ENCODE data around the gene ATF7. TPM values are rescaled to one million over a fixed set of nuclear protein-coding genes. Genes with fewer than 3 reads are reported as not detected.
A peak's percentile ranks its signal among the peaks of the same experiment; 100 is the strongest.

ATF7 gene
- polyA plus RNA-seq, 2 of the 4 experiments (the other 2 are of a cell fraction) = 22.9 to 38.9 TPM

- no peak overlapping the region for H3K4me3 ChIP-seq
- peaks cover 13% of the 10 kb centered on the region; the same call in 2 of the 3 replicates for H3K4me1 ChIP-seq
- no peaks in the 10 kb centered on the region for H3K9me3 ChIP-seq
- FAIRE-seq (no peak), ATAC-seq (peak; percentile 2 to 3; a peak in 4 of 6 replicates), DNase-seq (ENCODE audit: low read depth in 1 of 2, low spot score in 1 of 2) (no peak)
- 96% methylated on average over 10 of the region's 10 CpGs for WGBS (ENCODE audit: missing lambda C conversion rate)
- TF ChIP-seq RARB (CRISPR knock-in tag; IDR thresholded peaks at IDR 0.05) = no peak
- 0 out of 2 replicates have a peak, but pooled peaks have one; percentile 9 for TF ChIP-seq POLR2AphosphoS2 (conservative IDR thresholded peaks at IDR 0.05; ENCODE audit: low read length)
- no peak for TF ChIP-seq BCL3 (IDR thresholded peaks at IDR 0.05)
- no peak for TF ChIP-seq CHD4 (IDR thresholded peaks at IDR 0.05; ENCODE audit: borderline replicate concordance)
- no peak for TF ChIP-seq GATA3 (IDR thresholded peaks at IDR 0.05; ENCODE audit: borderline replicate concordance)
- no peak overlapping the region for H3K4me2 ChIP-seq
- H3K27ac ChIP-seq = no peak overlapping the region
- POLR2A ChIA-PET = interaction anchor here (6.9 kb wide), 1 partner anchor 14 kb away, joined by 34 read pairs; the partner anchor contains the start of genes MAP3K12 and TARBP2
- CTCF ChIA-PET = interaction anchor here (1.0 to 2.5 kb wide), 5 partner anchors 12 to 134 kb away, joined by 3 to 7 read pairs (median 5); partner anchors contain the start of gene MAP3K12
These were observed 140.0 kb downstream of the ATF7 start for GRCh38 chr12:53485955-53486735.

- no peak overlapping the region for H3K4me3 ChIP-seq
- no peak overlapping the region for H3K4me2 ChIP-seq
- TF ChIP-seq TP53 (CRISPR knock-in tag; IDR thresholded peaks at IDR 0.05) (0 out of 2 replicates have a peak, but pooled peaks have one; percentile 55), ZNF302 (CRISPR knock-in tag; IDR thresholded peaks at IDR 0.05) (no peak), POLR2AphosphoS2 (conservative IDR thresholded peaks at IDR 0.05; ENCODE audit: low read length) (peak; percentile 94)
- 93% methylated on average over 10 of the region's 10 CpGs for WGBS (ENCODE audit: missing lambda C conversion rate)
- H3K4me1 ChIP-seq = peaks cover 25% of the 10 kb centered on the region
- ATAC-seq (peak in 1 of 2 experiments; percentile 1; a peak in 2 of 6 replicates), DNase-seq (ENCODE audit: low read depth in 1 of 2, low spot score in 1 of 2) (no peak), FAIRE-seq (no peak)
- no peaks in the 10 kb centered on the region for H3K9me3 ChIP-seq
- no peak overlapping the region for H3K27ac ChIP-seq
- ChIA-PET POLR2A (interaction anchor here (3.3 to 6.9 kb wide), 2 partner anchors 8 to 15 kb away, joined by 21 to 34 read pairs; partner anchors contain the start of genes MAP3K12 and TARBP2), CTCF (interaction anchor here (1.1 to 2.5 kb wide), 2 partner anchors 9 to 132 kb away, joined by 5 to 7 read pairs; no protein-coding TSS in a partner anchor)
These were observed 141.3 kb downstream of the ATF7 start for GRCh38 chr12:53484686-53485575.

GRCh38 chr12:53483979-53484377 lies 142.2 kb downstream of the ATF7 start:
- WGBS (ENCODE audit: missing lambda C conversion rate) = 92% methylated on average over 4 of the region's 4 CpGs
- ATAC-seq = peak; percentile 4 to 6; a peak in 3 of 6 replicates
- H3K9me3 ChIP-seq = no peaks in the 10 kb centered on the region
- ChIA-PET POLR2A (interaction anchor here (1.3 to 6.9 kb wide), 4 partner anchors 9 to 139 kb away, joined by 3 to 34 read pairs (median 17); partner anchors contain the start of genes MAP3K12 and TARBP2), CTCF (interaction anchor here (1.1 to 3.4 kb wide), 5 partner anchors 10 to 157 kb away, joined by 4 to 24 read pairs (median 11); partner anchors contain the start of gene NPFF)
- H3K4me1 ChIP-seq = peaks cover 24% of the 10 kb centered on the region
- no peak overlapping the region for H3K4me3 ChIP-seq
- TF ChIP-seq FOSB (CRISPR knock-in tag; IDR thresholded peaks at IDR 0.05) (peak; percentile 18; the same call in 1 of the 2 replicates), CEBPB (IDR thresholded peaks at IDR 0.05) (no peak)
- no peak overlapping the region for H3K4me2 ChIP-seq
- FAIRE-seq = no peak
- H3K27ac ChIP-seq = no peak overlapping the region
- DNase-seq (ENCODE audit: low read depth in 1 of 2, low spot score in 1 of 2) = no peak

GRCh38 chr12:53483225-53483978 lies 142.8 kb downstream of the ATF7 start:
- DNase-seq (ENCODE audit: low read depth in 1 of 2, low spot score in 1 of 2) (no peak), FAIRE-seq (no peak), ATAC-seq (peak; percentile 0 to 2; a peak in 3 of 6 replicates)
- CTCF ChIA-PET = interaction anchor here (1.1 to 3.4 kb wide), 5 partner anchors 11 to 157 kb away, joined by 4 to 24 read pairs (median 11); partner anchors contain the start of gene NPFF
- Histone ChIP-seq H3K4me2 (no peak overlapping the region), H3K4me1 (peaks cover 24% of the 10 kb centered on the region), H3K27ac (no peak overlapping the region), H3K9me3 (no peaks in the 10 kb centered on the region), H3K4me3 (no peak overlapping the region)
- WGBS (ENCODE audit: missing lambda C conversion rate) = 77% methylated on average over 9 of the region's 9 CpGs
- POLR2A ChIA-PET = interaction anchor here (1.1 to 6.9 kb wide), 7 partner anchors 8 to 159 kb away, joined by 3 to 34 read pairs (median 5); partner anchors contain the start of genes MAP3K12 and TARBP2
- no peak for TF ChIP-seq EHMT2 (IDR thresholded peaks at IDR 0.05; ENCODE audit: low read depth)
- no peak for TF ChIP-seq HOXA7 (CRISPR knock-in tag; IDR thresholded peaks at IDR 0.05)
- TF ChIP-seq HOXB5 (CRISPR knock-in tag; IDR thresholded peaks at IDR 0.05) = peak; percentile 41; the same call in 1 of the 2 replicates
- no peak for TF ChIP-seq KDM5A (IDR thresholded peaks at IDR 0.05)
- peak; percentile 94 for TF ChIP-seq POLR2AphosphoS2 (conservative IDR thresholded peaks at IDR 0.05; ENCODE audit: low read length)
- TF ChIP-seq MAZ (IDR thresholded peaks at IDR 0.05; ENCODE audit: borderline replicate concordance, low read depth, low read length) = no peak
- TF ChIP-seq REST (IDR thresholded peaks at IDR 0.05) = no peak
- TF ChIP-seq HOXB13 (CRISPR knock-in tag; IDR thresholded peaks at IDR 0.05; ENCODE audit: low read depth) = no peak
- no peak for TF ChIP-seq BCL3 (IDR thresholded peaks at IDR 0.05)
